ENCODE data around the gene RGL1.

RGL1 gene

GRCh38 chr1:183947988-183948387, 143.1 kb downstream of the RGL1 start:
- H3K4me3 ChIP-seq (ENCODE audit: low read depth, low read length) = no peak overlapping the region
- TF ChIP-seq, protein P1, sequence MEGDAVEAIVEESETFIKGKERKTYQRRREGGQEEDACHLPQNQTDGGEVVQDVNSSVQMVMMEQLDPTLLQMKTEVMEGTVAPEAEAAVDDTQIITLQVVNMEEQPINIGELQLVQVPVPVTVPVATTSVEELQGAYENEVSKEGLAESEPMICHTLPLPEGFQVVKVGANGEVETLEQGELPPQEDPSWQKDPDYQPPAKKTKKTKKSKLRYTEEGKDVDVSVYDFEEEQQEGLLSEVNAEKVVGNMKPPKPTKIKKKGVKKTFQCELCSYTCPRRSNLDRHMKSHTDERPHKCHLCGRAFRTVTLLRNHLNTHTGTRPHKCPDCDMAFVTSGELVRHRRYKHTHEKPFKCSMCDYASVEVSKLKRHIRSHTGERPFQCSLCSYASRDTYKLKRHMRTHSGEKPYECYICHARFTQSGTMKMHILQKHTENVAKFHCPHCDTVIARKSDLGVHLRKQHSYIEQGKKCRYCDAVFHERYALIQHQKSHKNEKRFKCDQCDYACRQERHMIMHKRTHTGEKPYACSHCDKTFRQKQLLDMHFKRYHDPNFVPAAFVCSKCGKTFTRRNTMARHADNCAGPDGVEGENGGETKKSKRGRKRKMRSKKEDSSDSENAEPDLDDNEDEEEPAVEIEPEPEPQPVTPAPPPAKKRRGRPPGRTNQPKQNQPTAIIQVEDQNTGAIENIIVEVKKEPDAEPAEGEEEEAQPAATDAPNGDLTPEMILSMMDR (IDR thresholded peaks at IDR 0.05; ENCODE audit: low read depth, low read length) = no peak

DNA sequence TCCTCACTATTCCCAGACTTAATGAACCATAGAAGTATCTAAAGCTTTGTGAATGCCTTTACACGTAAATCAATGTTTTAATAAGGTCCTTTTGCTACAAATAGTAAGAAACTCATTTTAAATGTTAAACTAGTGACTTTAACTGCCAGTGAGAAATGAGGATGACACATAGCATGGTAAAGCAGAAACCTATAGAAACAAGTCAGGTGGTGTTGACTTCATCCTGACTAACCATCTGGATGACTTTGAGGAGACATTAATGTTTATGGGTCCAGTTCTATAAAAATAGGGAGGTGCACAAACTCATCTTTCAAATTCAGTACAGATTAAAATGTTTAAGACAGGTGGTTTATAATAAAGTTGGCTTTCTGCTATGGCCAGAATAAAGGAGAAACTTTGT, 147.2 kb downstream of the RGL1 start:
- no peak overlapping the region for H3K4me3 ChIP-seq (ENCODE audit: low read depth, low read length)
- TF ChIP-seq, protein P1 (IDR thresholded peaks at IDR 0.05; ENCODE audit: low read depth, low read length) = no peak

DNA sequence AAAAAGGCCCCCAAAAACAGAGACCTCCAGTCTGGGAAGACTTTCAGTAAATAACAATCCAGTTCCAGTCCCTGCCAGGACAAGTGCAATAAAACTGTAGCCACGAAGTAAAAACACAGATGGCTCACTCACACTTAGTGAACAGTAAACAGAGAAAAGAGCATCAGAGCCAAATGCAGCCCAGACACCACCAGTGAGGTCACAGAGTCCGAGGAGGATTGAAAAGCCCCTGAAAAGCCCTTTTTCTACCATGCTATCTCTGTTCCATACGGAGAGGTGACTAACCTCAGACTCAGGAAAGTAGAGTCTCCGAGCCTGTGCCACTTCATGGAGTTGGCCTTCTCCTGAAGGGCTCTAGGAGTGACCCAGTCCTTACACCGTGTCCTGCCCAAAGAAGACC, 148.1 kb downstream of the RGL1 start:
- H3K4me3 ChIP-seq (ENCODE audit: low read depth, low read length) = no peak overlapping the region
- TF ChIP-seq, protein P1 (IDR thresholded peaks at IDR 0.05; ENCODE audit: low read depth, low read length) = no peak

DNA sequence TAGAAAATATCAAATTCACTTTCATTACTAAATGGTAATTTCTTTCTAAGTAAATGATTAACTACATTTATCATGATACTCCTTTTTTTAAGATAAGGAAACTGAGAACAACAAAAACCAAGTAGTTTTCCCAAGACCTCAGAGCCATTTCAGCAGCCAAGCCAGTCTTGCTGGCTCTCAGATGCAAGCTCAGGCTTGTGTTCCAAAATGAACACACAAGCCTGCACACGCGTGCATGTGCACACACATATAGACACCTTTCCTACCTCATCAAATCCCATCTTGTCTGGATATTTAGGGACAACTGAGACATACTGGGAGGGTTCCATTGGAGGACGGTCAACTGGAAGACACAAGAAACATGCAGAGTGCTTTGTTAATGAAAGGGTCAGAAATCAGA, 149.6 kb downstream of the RGL1 start:
- TF ChIP-seq, protein P1 (IDR thresholded peaks at IDR 0.05; ENCODE audit: low read depth, low read length) = no peak
- no peak overlapping the region for H3K4me3 ChIP-seq (ENCODE audit: low read depth, low read length)

DNA sequence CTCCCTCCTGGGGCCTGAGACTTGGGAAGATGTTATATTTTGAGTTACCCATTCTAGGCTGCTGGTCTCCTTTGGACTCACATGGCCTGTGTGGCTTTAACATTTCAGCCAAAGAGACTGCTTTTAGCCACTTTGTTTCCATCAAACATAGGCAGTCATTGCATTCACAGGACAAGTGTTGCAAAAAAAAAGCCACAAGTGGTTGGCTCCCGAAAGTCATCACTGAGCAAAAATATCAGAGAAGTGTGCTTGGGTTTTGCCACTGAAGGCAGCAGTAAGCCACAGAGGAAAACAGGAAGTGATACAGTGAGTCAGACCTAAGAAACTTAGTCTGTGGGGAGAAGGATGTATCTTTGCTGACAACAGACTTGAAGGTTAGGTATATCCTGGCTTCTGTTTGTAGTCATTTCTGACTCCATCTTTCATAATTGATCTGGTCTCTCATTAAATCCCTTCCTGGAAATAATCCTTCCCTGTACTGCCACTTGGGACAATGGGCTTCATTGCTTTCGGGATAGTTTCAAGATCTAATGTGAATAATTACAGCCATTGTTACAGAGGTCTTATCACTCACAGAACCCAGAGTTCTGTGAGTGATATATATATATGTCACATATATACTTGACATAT, 151.8 kb downstream of the RGL1 start:
- H3K4me3 ChIP-seq (ENCODE audit: low read depth, low read length) = no peak overlapping the region

DNA sequence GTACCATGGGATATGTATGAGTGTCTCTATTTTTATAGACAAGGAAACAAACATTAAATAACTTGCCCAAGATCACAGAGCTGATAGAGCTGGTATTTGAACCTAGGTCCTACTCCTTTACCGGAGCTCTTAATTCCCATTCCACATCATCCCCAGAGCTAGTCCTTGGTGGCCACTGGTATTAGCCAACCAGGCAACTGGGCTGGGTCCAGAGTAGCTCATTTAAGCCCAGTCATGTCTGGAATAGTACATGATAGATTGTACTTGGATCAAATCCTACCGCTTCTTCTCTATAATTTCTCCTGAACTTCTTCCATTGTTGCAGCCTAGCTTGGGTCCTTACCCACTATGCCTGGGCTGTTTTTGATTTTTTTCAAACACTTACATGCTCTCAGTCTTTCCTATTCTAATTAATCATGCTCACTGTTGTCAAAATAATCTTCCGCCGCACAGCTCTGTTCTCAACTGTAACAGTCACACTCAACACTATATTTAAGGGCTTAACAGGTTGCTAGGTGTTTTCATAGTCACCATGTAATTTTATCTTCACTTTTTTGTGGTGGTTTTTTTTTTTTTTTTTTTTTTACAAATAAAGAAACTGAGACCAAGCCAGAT, 152.4 kb downstream of the RGL1 start:
- TF ChIP-seq, protein P1 (IDR thresholded peaks at IDR 0.05; ENCODE audit: low read depth, low read length) = no peak

More for the DNA sequence above, 151.8 kb downstream of the RGL1 start:
- TF ChIP-seq, protein P1 (IDR thresholded peaks at IDR 0.05; ENCODE audit: low read depth, low read length) = 0 out of 2 replicates have a peak, but pooled peaks have one; percentile 16

GRCh38 chr1:183958958-183959357, 154.0 kb downstream of the RGL1 start:
- TF ChIP-seq, protein P1 (IDR thresholded peaks at IDR 0.05; ENCODE audit: low read depth, low read length) = no peak
- no peak overlapping the region for H3K4me3 ChIP-seq (ENCODE audit: low read depth, low read length)

More for the DNA sequence above, 152.4 kb downstream of the RGL1 start:
- H3K4me3 ChIP-seq (ENCODE audit: low read depth, low read length) = no peak overlapping the region

Data from WI38 (cell line).